NCI-H1417 (cell line): Measurements from ENCODE around the gene DTX2.
"Not testable (repeated sequence)": the region's sequence is repeated elsewhere in the genome, so short reads cannot be mapped to it uniquely, and the experiment has no call there.

Source experiments
- DNase-seq, 3 experiments: peaks; one replicate each; lab custom pipeline; 2025; lab: John Stamatoyannopoulos, UW

Gene DTX2

GRCh38 chr7:76512941-76513816, 51.7 kb downstream of the DTX2 start:
- no peak for DNase-seq

- no peak for DNase-seq
Measured at GRCh38 chr7:76513817-76514799, 52.6 kb downstream of the DTX2 start.

- DNase-seq, result no peak
Measured at GRCh38 chr7:76514926-76515771, 53.6 kb downstream of the DTX2 start.

- no peak for DNase-seq
Measured at GRCh38 chr7:76515999-76516443, 54.5 kb downstream of the DTX2 start.

GRCh38 chr7:76516932-76517331, 55.4 kb downstream of the DTX2 start:
- DNase-seq, result not testable (repeated sequence)

GRCh38 chr7:76526183-76526582, 64.7 kb downstream of the DTX2 start:
- DNase-seq, result not testable (repeated sequence)

- not testable (repeated sequence) for DNase-seq
Measured at GRCh38 chr7:76531643-76532042, 70.1 kb downstream of the DTX2 start.

- not testable (repeated sequence) for DNase-seq
Measured at GRCh38 chr7:76543197-76543596, 81.7 kb downstream of the DTX2 start, which contains the start of gene SPDYE16. Gene SPDYE16 (minus strand): TSS chr7:76543297. CDS start chr7:76541459, 1,838 bp downstream.

- DNase-seq, result peak; percentile 83 to 92 (median 84)
Measured at GRCh38 chr7:76549025-76549854, 87.7 kb downstream of the DTX2 start.

GRCh38 chr7:76549855-76550248, 88.3 kb downstream of the DTX2 start:
- not testable (repeated sequence) for DNase-seq

GRCh38 chr7:76551992-76552391, 90.5 kb downstream of the DTX2 start:
- DNase-seq, result not testable (repeated sequence)
